Measurements from ENCODE around the gene ZIM2.

- TF ChIP-seq CTCF (IDR thresholded peaks at IDR 0.05) (no peak), POLR2A (IDR thresholded peaks at IDR 0.05) (no peak)
These were observed 26.0 kb upstream of the ZIM2 start for GRCh38 chr19:56866538-56866937.
